Measurements from ENCODE around the gene ADORA1.

The ADORA1 gene

GRCh38 chr1:203161703-203162102 lies 34.2 kb downstream of the ADORA1 start:
- DNase-seq: no peak

- no peak for DNase-seq
Measured at GRCh38 chr1:203162403-203162802, 34.9 kb downstream of the ADORA1 start.

GRCh38 chr1:203163891-203164635 lies 36.5 kb downstream of the ADORA1 start:
- no peak for DNase-seq

- DNase-seq: no peak
Measured at GRCh38 chr1:203165101-203165799, 37.7 kb downstream of the ADORA1 start.

GRCh38 chr1:203165800-203166161 lies 38.3 kb downstream of the ADORA1 start:
- no peak for DNase-seq

- no peak for DNase-seq
Measured at GRCh38 chr1:203166192-203166940, 38.8 kb downstream of the ADORA1 start.

- DNase-seq: no peak
Measured at GRCh38 chr1:203167026-203167912, 39.7 kb downstream of the ADORA1 start.

GRCh38 chr1:203167913-203168200 lies 40.3 kb downstream of the ADORA1 start:
- no peak for DNase-seq

GRCh38 chr1:203168256-203168786 lies 40.8 kb downstream of the ADORA1 start:
- DNase-seq: no peak

- no peak for DNase-seq
Measured at GRCh38 chr1:203168991-203169390, 41.5 kb downstream of the ADORA1 start.

GRCh38 chr1:203169770-203170520 lies 42.4 kb downstream of the ADORA1 start:
- no peak for DNase-seq

GRCh38 chr1:203170625-203171330 lies 43.3 kb downstream of the ADORA1 start:
- no peak for DNase-seq

- no peak for DNase-seq
Measured at GRCh38 chr1:203171341-203172183, 44.0 kb downstream of the ADORA1 start.

- peak; percentile 51 for DNase-seq
Measured at GRCh38 chr1:203172184-203173010, 44.9 kb downstream of the ADORA1 start.

- DNase-seq: no peak
Measured at GRCh38 chr1:203173011-203173555, 45.6 kb downstream of the ADORA1 start.

- peak; percentile 80 for DNase-seq
Measured at GRCh38 chr1:203173566-203173965, 46.0 kb downstream of the ADORA1 start.

GRCh38 chr1:203174324-203174985 lies 46.9 kb downstream of the ADORA1 start:
- DNase-seq: no peak

- DNase-seq: no peak
Measured at GRCh38 chr1:203175237-203175826, 47.8 kb downstream of the ADORA1 start, which contains the start of gene MYBPH. TSS of gene MYBPH (minus strand) at chr1:203175826. CDS start at chr1:203175755, 71 bp downstream.
